Measurements from ENCODE around the gene RTL10.

- TF ChIP-seq CTCF (IDR thresholded peaks at IDR 0.05) (no peak), POLR2A (IDR thresholded peaks at IDR 0.05) (no peak), POLR2AphosphoS5 (IDR thresholded peaks at IDR 0.05; ENCODE audit: insufficient read depth in 1 of 2, low read depth in 1 of 2) (no peak)
Measured at GRCh38 chr22:19847345-19847632, 7.4 kb downstream of the RTL10 start.
